ENCODE results near the gene ZDHHC14. TPM values are rescaled to one million over a fixed set of nuclear protein-coding genes. Genes with fewer than 3 reads are reported as not detected.

Gene ZDHHC14
- total RNA-seq, 1 donor from 2014 or later, result 1.8 TPM

DNA sequence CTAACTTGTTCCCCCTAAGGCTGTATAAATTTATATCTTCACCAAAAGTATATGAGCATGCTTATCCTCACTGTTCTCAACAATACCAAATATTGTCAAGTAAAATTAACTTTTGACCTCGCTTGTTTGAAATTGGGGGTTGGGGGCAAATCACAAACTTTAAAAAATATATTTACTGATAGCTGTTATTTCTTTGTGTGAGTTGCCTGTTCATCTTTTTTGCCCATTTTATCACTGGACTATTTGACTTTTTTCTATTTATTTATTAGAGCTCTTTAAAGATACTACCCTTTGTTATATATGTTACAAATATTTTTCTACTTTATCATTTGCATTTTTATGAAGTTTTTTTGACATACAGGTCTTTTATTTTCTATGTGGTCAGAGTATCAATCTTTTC lies 187.7 kb downstream of the ZDHHC14 start:
- no peaks in the 10 kb centered on the region for H3K36me3 ChIP-seq (ENCODE audit: control insufficient read depth, insufficient read depth, low read length)
- FAIRE-seq (no peak), DNase-seq (ENCODE audit: low read depth) (no peak)
- TF ChIP-seq CTCF (IDR thresholded peaks at IDR 0.05; ENCODE audit: insufficient read depth, low read length, severe bottlenecking), result no peak
- no peak overlapping the region for H3K4me3 ChIP-seq (ENCODE audit: low read depth, low read length)
- no peaks in the 10 kb centered on the region for H3K27me3 ChIP-seq (ENCODE audit: control insufficient read depth, insufficient read depth, low read length)

- Histone ChIP-seq H3K4me3 (ENCODE audit: low read depth, low read length) (no peak overlapping the region), H3K36me3 (ENCODE audit: control insufficient read depth, insufficient read depth, low read length) (no peaks in the 10 kb centered on the region), H3K27me3 (ENCODE audit: control insufficient read depth, insufficient read depth, low read length) (no peaks in the 10 kb centered on the region)
- DNase-seq (ENCODE audit: low read depth) (no peak), FAIRE-seq (no peak)
- no peak for TF ChIP-seq CTCF (IDR thresholded peaks at IDR 0.05; ENCODE audit: insufficient read depth, low read length, severe bottlenecking)
Measured at GRCh38 chr6:157569543-157569942, 188.6 kb downstream of the ZDHHC14 start.

- Histone ChIP-seq H3K27me3 (ENCODE audit: control insufficient read depth, insufficient read depth, low read length) (no peaks in the 10 kb centered on the region), H3K36me3 (ENCODE audit: control insufficient read depth, insufficient read depth, low read length) (no peaks in the 10 kb centered on the region), H3K4me3 (ENCODE audit: low read depth, low read length) (no peak overlapping the region)
- no peak for TF ChIP-seq CTCF (IDR thresholded peaks at IDR 0.05; ENCODE audit: insufficient read depth, low read length, severe bottlenecking)
- FAIRE-seq (no peak), DNase-seq (ENCODE audit: low read depth) (no peak)
Measured at GRCh38 chr6:157570104-157570503, 189.1 kb downstream of the ZDHHC14 start.

- H3K36me3 ChIP-seq (ENCODE audit: control insufficient read depth, insufficient read depth, low read length), result no peaks in the 10 kb centered on the region
- H3K27me3 ChIP-seq (ENCODE audit: control insufficient read depth, insufficient read depth, low read length), result no peaks in the 10 kb centered on the region
- no peak for TF ChIP-seq CTCF (IDR thresholded peaks at IDR 0.05; ENCODE audit: insufficient read depth, low read length, severe bottlenecking)
- FAIRE-seq (no peak), DNase-seq (ENCODE audit: low read depth) (no peak)
- no peak overlapping the region for H3K4me3 ChIP-seq (ENCODE audit: low read depth, low read length)
Measured at GRCh38 chr6:157570752-157571151, 189.8 kb downstream of the ZDHHC14 start.

DNA sequence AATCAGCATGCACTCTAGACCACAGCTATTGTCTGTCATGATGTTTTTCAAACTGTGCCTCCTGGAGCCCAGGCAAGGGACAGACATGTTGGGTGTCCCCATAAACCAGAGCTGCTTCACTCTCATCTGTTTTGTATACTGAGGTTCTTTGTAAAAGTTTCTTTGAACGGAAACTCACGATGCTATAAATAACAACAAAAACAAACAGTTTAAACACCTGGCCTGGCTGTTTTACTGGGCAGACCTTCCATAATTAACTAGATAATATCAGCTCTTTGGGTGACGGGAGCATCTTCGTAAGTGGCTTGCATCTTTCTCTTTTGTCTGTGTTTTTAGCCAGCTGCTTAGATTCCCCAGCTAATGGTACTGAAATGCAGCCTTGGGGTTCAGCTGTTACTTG lies 190.3 kb downstream of the ZDHHC14 start:
- Histone ChIP-seq H3K27me3 (ENCODE audit: control insufficient read depth, insufficient read depth, low read length) (no peaks in the 10 kb centered on the region), H3K36me3 (ENCODE audit: control insufficient read depth, insufficient read depth, low read length) (no peaks in the 10 kb centered on the region), H3K4me3 (ENCODE audit: low read depth, low read length) (no peak overlapping the region)
- no peak for DNase-seq (ENCODE audit: low read depth)
- FAIRE-seq, result no peak
- TF ChIP-seq CTCF (IDR thresholded peaks at IDR 0.05; ENCODE audit: insufficient read depth, low read length, severe bottlenecking), result no peak

- DNase-seq (ENCODE audit: low read depth), result no peak
- Histone ChIP-seq H3K27me3 (ENCODE audit: control insufficient read depth, insufficient read depth, low read length) (no peaks in the 10 kb centered on the region), H3K4me3 (ENCODE audit: low read depth, low read length) (no peak overlapping the region), H3K36me3 (ENCODE audit: control insufficient read depth, insufficient read depth, low read length) (no peaks in the 10 kb centered on the region)
- no peak for FAIRE-seq
- TF ChIP-seq CTCF (IDR thresholded peaks at IDR 0.05; ENCODE audit: insufficient read depth, low read length, severe bottlenecking), result no peak
Measured at GRCh38 chr6:157571950-157572349, 191.0 kb downstream of the ZDHHC14 start.

Measured in bronchial epithelial cell (primary cell).